Stimulated activated CD4-positive, alpha-beta T cell treated with anti-CD3 and anti-CD28 coated beads, Interleukin-2, amount 100 ng/mL, for 48 hours (primary cell): ENCODE measurements around the gene CFP.

Experiments used
- DNase-seq, 2 donors: peaks; one replicate each; pipeline ENCODE4 v3.0.0-alpha.2; 2020

The CFP gene

GRCh38 chrX:47637546-47638195 is 7.9 kb upstream of the CFP start:
- DNase-seq, result peak in 1 of 2 donors; percentile 23

GRCh38 chrX:47634871-47635575 is 5.3 kb upstream of the CFP start:
- no peak for DNase-seq

- DNase-seq, result no peak
These were observed 4.2 kb upstream of the CFP start for GRCh38 chrX:47633689-47634590.

GRCh38 chrX:47632666-47633065 is 2.9 kb upstream of the CFP start:
- DNase-seq, result no peak

- DNase-seq, result no peak
These were observed 1.9 kb upstream of the CFP start for GRCh38 chrX:47631676-47632075.

GRCh38 chrX:47628982-47629381 is 748 bp downstream of the CFP start:
- no peak for DNase-seq

GRCh38 chrX:47625365-47625764 is 4.4 kb downstream of the CFP start:
- no peak for DNase-seq

GRCh38 chrX:47623540-47624027 is 6.1 kb downstream of the CFP start:
- peak in 1 of 2 donors; percentile 26 for DNase-seq

GRCh38 chrX:47621851-47622250 is 7.9 kb downstream of the CFP start:
- DNase-seq, result no peak

GRCh38 chrX:47620303-47620685 is 9.4 kb downstream of the CFP start:
- DNase-seq, result no peak

- peak; percentile 64 to 71 for DNase-seq
These were observed 10.0 kb downstream of the CFP start, which contains the start of gene SYN1 for GRCh38 chrX:47619486-47620302. Gene SYN1, minus strand, starts transcription at chrX:47619857. Its CDS starts 129 bp downstream, at chrX:47619728.

- no peak for DNase-seq
These were observed 10.7 kb downstream of the CFP start for GRCh38 chrX:47618923-47619485.

- DNase-seq, result no peak
These were observed 15.1 kb downstream of the CFP start for GRCh38 chrX:47614618-47615017.

- DNase-seq, result no peak
These were observed 16.6 kb downstream of the CFP start for GRCh38 chrX:47613082-47613481.

- no peak for DNase-seq
These were observed 17.3 kb downstream of the CFP start for GRCh38 chrX:47612418-47612817.

GRCh38 chrX:47611926-47612325 is 17.8 kb downstream of the CFP start:
- DNase-seq, result no peak

- no peak for DNase-seq
These were observed 18.2 kb downstream of the CFP start for GRCh38 chrX:47611489-47611888.

- DNase-seq, result no peak
These were observed 19.2 kb downstream of the CFP start for GRCh38 chrX:47610511-47610910.

GRCh38 chrX:47608130-47608810 is 21.5 kb downstream of the CFP start:
- DNase-seq, result no peak

- no peak for DNase-seq
These were observed 22.6 kb downstream of the CFP start for GRCh38 chrX:47607091-47607490.

GRCh38 chrX:47605024-47605423 is 24.7 kb downstream of the CFP start:
- DNase-seq, result no peak
